KOPT-K1 (cell line): Measurements from ENCODE around the gene GAL.
"Not testable (repeated sequence)": the region's sequence is repeated elsewhere in the genome, so short reads cannot be mapped to it uniquely, and the experiment has no call there.

Experiments
- H3K27ac ChIP-seq: fragments of 200-600 bp; sonication (generic); 2 replicates; pipeline ENCODE4 v1.5.1; 2016; ENCODE audit warnings: antibody characterized with exemption, mild to moderate bottlenecking, low read depth, low read length; ENCODE audit not compliant: poor library complexity, severe bottlenecking
- H3K36me3 ChIP-seq: fragments of 200-600 bp; sonication (generic); 2 replicates; pipeline ENCODE4 v1.5.1; 2017; ENCODE audit warnings: antibody characterized with exemption, mild to moderate bottlenecking, low read length, moderate library complexity; ENCODE audit not compliant: insufficient read depth
- H3K9me3 ChIP-seq: fragments of 200-600 bp; sonication (generic); 2 replicates; pipeline ENCODE4 v1.5.1; 2017; ENCODE audit warnings: antibody characterized with exemption, low read length, mild to moderate bottlenecking; ENCODE audit not compliant: insufficient read depth, poor library complexity, severe bottlenecking

GAL gene, protein sequence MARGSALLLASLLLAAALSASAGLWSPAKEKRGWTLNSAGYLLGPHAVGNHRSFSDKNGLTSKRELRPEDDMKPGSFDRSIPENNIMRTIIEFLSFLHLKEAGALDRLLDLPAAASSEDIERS

DNA sequence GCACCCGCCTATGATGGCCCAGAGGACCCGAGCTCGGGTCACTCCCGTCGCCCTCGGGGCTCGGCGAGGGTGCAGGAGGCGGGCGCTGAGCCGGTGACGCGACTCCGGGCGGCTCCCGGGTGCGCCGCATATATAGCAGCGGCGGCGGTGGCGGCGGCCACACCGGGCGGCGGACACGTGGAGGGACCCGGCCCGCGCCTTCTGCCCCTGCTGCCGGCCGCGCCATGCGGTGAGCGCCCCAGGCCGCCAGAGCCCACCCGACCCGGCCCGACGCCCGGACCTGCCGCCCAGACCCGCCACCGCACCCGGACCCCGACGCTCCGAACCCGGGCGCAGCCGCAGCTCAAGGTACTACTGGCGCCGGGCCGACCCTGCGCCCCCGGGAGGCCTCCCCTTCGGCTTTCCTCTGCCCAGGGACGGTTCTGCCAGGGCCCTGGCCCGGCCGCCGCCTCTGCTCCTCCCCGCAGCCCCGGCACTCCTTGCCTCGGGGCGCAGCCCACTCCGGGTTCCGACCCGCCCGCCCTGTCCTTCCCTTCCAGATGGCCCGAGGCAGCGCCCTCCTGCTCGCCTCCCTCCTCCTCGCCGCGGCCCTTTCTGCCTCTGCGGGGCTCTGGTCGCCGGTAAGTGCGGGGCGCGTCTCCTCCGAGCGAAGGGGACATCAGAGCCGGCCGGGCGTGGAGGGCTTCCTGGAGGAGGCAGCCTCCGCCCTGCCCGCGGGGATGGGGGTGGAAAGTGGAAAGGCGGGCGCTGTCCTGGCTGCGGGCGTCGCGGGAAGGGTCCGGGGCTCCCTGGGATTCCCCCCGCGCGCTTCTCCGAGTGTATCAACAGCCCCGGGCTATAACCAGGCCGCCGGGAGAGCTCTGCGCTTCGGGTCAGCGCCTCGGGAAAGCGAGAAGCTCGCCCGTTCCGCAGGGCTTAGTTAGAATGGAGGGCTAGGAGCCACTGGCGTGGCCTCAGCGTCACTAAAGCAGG lies at the start of gene GAL:
GAL (plus strand) TSS at position 160 of the 972 bp plus-strand sequence; CDS start at position 540, 380 bp downstream.
- Histone ChIP-seq H3K9me3 (no peaks in the 10 kb centered on the region), H3K27ac (no peak within 1 kb of the TSS)

DNA sequence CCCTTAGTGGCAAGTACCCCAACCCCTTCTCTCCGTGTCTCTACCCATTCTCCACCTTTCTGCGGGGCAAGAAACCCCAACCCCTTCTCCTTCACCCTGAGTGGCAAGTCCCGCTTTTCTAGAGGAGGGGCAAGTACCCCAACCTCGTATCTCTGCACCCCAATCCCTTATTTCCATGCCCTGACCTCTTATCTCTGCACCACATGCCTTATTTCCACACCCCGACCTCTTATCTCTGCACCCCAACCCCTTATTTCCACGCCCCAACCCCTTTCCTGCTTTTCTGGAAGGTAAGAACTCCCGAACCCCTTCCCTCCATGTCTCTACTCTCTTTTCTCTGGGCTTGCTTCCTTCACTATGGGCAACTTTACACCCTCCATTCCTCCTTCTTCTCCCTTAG lies 49.7 kb upstream of the GAL start:
- not testable (repeated sequence) for H3K36me3 ChIP-seq, H3K27ac ChIP-seq, H3K9me3 ChIP-seq

More for the DNA sequence above, at the start of gene GAL:
- H3K36me3 ChIP-seq: no peaks in the 10 kb centered on the region

DNA sequence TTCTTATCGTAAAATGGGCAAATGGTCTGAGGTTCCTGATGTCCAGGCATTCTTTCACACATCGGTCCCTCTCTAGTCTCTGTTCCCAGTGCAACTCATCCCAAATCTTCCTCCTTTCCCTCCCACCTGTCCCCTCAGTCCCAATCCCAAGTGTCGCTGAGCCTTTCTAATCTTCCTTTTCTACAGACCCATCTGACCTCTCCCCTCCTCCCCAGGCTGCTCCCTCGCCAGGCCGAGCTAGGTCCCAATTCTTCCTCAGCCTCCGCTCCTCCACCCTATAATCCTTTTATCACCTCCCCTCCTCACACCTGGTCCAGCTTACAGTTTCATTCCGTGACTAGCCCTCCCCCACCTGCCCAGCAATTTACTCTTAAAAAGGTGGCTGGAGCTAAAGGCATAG lies 49.2 kb upstream of the GAL start:
- not testable (repeated sequence) for H3K27ac ChIP-seq, H3K9me3 ChIP-seq, H3K36me3 ChIP-seq

DNA sequence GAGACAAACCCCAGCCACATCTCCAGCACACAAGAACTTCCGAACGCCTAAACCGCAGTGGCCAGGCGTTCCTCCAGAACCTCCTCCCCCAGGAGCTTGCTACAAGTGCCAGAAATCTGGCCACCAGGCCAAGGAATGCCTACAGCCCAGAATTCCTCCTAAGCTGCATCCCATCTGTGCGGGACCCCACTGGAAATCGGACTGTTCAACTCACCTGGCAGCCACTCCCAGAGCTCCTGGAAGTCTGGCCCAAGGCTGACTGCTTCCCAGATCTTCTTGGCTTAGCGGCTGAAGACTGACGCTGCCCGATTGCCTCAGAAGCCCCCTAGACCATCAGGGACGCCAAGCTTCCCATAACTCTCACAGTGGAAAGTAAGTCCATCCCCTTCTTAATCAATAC lies 48.5 kb upstream of the GAL start:
- not testable (repeated sequence) for H3K9me3 ChIP-seq, H3K27ac ChIP-seq, H3K36me3 ChIP-seq

DNA sequence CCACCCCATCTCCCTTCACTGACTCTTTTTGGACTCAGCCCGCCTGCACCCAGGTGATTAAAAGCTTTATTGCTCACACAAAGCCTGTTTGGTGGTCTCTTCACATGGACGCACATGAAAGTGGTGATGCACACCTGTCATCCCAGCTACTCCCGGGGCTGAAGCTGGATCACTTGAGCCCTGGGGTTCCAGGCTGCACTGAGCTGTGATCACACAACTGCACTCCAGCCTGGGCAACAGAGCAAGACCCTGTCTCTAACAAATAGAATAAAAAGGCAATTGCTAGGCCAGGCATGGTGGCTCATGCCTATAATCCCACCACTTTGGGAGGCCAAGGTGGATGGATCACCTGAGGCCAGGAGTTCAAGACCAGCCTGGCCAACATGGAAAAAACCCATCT lies 45.0 kb upstream of the GAL start:
- not testable (repeated sequence) for H3K27ac ChIP-seq, H3K9me3 ChIP-seq, H3K36me3 ChIP-seq

DNA sequence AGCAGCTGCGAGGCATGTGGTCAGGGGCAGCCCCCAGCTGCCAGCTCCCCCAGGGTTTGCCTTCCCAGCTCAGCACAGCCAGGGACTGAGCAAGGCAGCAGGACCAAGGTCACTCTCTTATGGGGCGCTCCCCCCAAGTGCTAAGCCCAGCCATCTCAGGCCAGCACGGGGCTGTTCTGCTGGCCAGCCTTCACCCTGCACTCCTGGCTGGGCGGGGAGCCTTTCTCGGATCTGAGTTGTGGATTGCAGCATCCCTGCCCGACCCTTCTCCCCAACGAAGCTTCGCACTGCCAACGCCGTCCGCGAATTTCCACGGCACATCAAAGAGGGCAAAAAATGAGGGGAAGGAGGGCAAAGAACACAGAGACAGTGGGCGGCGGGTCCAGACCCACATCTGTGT lies 42.5 kb upstream of the GAL start:
- no peak overlapping the region for H3K27ac ChIP-seq
- H3K9me3 ChIP-seq: peaks cover 19% of the 10 kb centered on the region
- no peaks in the 10 kb centered on the region for H3K36me3 ChIP-seq

DNA sequence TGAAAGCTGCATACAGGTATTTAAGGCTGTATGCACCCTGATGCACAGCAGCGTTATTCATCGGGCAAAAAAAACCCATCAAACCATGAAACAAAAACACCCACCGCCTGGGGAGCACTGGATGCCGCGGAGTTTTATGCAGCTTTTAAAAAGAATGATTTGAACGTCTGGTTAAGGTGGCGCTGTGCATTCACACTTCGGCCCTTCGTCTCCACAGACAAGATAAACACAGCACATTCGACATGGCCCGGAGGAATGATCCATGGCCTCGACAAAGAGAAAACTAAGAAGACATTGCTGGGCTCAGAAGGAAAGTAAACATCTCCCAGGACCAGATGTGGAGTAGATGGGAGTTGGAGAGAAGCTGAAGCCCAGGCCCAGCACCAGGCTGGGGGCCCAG lies 40.8 kb upstream of the GAL start:
- peaks cover 29% of the 10 kb centered on the region for H3K9me3 ChIP-seq
- no peak overlapping the region for H3K27ac ChIP-seq
- H3K36me3 ChIP-seq: no peaks in the 10 kb centered on the region

DNA sequence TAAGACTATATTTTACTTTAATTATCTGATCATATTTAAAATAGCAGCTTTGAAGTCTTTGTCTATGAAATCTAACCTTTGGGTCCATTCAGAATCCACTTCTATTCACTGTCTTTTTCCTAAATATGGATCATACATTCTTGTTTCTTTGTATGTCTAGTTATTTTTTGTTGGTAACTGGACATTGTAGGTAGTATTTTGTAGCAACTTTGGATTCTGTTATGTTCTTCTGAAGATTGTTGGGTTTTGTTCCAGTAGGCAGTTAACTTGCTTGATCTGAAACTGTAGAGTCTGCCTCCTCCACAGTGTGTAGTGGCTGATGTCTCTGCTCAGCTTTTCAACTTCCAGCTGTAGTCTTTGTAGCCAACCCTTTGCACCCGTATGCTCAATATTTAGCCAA lies 37.5 kb upstream of the GAL start:
- H3K27ac ChIP-seq: no peak overlapping the region
- H3K36me3 ChIP-seq: no peaks in the 10 kb centered on the region
- peaks cover 29% of the 10 kb centered on the region for H3K9me3 ChIP-seq

DNA sequence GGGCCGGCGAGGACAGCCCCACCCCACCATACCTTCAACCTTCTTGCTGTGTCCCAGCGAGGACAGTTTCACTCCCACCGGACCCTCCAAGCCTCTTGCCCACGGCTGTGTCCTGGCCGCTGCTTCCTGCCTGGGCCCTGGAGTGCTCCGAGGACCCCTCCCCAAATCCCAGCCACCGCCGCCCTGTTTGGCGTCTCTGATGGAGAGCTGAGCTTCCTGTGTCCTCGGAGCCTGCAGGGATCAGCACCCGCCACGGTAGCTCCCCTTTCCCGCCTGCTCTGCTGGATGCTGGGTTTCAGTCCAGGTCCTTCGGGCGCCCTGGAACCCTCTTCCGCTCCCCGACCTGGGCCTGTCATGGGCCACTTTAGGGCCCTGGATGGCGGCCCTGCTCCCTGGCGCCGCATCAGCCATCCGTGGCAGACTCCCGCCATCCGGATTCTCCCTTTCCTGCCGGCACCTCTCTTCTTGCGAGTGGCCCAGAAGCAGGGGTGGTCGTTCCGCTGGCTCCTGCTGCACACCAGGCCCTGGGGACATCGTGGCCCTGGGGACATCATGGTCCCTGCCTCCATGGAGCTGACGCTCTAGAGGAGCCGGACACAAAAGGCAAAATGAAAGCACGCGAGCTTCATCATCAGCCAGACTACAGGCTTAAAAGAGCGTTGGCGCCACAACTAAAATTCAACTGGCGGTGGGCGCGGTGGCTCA lies 34.3 kb upstream of the GAL start:
- peaks cover 42% of the 10 kb centered on the region for H3K9me3 ChIP-seq
- no peaks in the 10 kb centered on the region for H3K36me3 ChIP-seq
- no peak overlapping the region for H3K27ac ChIP-seq

DNA sequence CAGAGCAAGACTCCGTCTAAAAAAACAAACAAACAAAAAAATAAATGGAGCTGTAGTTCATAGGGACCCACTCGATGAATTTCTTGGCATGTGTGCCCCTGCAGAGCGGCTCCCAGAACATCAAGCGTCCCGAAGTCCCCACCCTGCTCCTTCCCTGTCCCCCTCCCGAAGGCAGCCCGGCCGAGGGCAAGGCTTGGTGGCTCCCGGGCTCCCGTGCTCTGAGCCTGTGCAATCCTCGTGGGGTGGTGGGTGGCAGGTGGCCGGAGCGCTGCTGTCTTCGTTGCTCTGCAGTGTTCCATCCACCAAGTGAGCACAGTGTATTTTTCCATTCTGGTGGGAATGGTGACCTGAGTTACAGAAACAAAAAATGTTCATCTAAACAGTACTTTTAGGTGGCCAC lies 33.5 kb upstream of the GAL start:
- peaks cover 46% of the 10 kb centered on the region for H3K9me3 ChIP-seq
- H3K36me3 ChIP-seq: no peaks in the 10 kb centered on the region
- no peak overlapping the region for H3K27ac ChIP-seq

DNA sequence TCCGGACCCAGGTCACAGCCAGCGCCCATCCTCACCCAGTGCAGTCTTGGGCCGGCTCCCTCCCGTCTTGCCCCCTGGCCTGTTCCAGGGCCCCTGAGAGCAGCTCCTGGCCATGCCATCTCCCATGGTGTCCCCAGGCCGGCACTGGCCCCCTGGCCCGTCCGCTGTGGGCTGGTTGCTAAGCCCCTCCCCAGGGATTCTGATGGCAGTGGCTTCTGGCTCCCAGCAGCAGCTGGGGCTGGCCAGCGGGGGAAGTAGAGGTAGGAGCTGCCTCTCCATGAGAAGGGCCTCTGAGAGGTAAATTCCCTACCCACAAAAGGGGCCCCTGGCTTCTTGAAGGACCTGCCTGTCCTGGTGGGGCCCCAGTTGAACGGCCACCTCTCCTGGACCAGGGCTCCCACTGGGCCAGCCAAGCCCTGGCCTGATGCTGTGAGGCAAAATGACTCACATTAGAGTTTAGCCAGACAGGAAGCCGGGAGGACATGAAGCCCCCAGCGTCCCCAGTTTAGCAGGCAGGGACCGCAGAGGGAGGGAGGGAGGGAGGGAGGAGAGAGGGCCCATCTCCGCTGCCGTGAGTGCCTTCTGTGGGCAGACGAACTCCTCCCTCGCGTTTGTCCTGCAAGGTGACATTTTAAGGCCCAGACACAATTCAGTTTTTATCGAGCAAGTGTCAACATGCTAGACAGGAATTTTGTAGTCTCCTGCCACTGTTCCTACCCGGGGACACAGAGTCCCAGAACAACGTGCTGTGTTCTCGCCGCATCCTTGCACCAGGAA lies 32.9 kb upstream of the GAL start:
- Histone ChIP-seq H3K36me3 (no peaks in the 10 kb centered on the region), H3K9me3 (peaks cover 46% of the 10 kb centered on the region), H3K27ac (no peak overlapping the region)

DNA sequence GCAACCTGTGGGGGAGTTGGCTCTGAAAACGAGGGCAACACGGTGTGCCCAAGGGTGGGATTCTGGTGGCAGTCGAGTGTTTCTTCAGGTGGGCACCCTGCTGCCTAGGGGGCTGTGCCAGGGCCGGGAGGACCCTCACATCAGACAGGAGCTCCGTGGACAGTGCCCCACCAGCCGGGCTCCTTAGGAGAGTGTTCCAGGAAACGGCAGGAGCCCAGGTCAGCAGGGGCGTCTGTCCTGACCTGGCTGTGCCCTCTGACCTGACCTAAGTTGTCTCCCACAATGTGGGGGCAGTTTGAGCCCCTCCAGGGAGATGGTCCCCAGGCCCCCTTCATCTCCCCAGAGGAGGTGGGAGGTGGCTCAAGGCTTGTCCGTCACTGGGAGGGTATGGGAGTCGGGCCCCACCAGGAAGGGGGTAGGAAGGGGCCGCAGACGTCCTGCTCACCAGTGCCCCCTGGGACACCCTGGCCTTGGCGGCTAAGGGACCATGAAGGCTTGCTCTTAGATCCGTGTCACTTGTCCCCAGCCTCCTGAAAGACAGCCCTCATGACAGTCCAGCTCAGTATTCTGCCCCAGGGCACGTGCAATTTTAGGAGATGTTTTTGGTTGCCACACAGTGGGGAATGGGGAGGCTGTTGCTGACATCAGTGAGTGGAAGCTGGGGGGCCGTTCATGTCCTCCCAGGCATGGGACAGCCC lies 32.2 kb upstream of the GAL start:
- Histone ChIP-seq H3K27ac (no peak overlapping the region), H3K9me3 (peaks cover 40% of the 10 kb centered on the region)

DNA sequence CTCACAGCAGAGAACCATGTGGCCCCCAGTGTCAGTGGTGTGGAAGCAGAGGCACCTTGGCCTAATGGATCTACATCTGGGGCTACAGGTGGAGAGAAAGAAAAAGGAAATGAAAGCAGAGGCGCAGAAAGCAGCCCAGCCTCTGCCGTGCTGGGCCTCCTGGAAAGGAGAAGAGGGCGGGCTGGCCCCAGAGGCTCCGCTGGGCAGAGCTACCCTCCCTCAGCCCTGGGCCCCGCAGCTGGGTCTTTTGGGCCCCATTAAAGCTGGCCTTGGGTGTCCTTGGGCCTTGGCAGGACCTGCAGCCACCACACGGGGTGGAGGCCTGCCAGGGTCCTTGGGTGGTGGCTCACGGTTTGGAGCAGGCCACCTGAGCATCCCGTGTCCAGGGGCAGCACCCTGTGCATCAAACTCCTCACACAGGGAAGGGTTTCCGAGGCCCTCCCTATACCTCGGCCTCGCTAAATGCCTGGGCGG lies 31.6 kb upstream of the GAL start:
- H3K27ac ChIP-seq: no peak overlapping the region
- no peaks in the 10 kb centered on the region for H3K36me3 ChIP-seq
- H3K9me3 ChIP-seq: peaks cover 34% of the 10 kb centered on the region

More for the DNA sequence above, 32.2 kb upstream of the GAL start:
- H3K36me3 ChIP-seq: no peaks in the 10 kb centered on the region
